Calu3 (cell line): ENCODE measurements around the gene THSD7B. TPM values are rescaled to one million over a fixed set of nuclear protein-coding genes. Genes with fewer than 3 reads are reported as not detected.

Experiments
- BruUV-seq: library from RNA; stranded (reverse); fragments of 400-500 nt; replicated peaks from 2 replicates; lab custom pipeline; 2021; lab: Mats Ljungman, UMichigan
- CTCF ChIA-PET: fragments of 300-600 bp; sonication (Branson Sonifier 250); formaldehyde crosslinking; loops from one replicate; lab custom pipeline; 2022; ENCODE audit warnings: antibody characterized with exemption; lab: Charles Lee
- DNase-seq: peaks from one replicate; pipeline ENCODE4 v3.0.0; 2022
- H3K27ac Mint-ChIP-seq: one replicate; pipeline ENCODE4 v1.8.0; 2022; ENCODE audit warnings: mixed read lengths; ENCODE audit not compliant: unreplicated experiment
- H3K27me3 Mint-ChIP-seq: one replicate; pipeline ENCODE4 v1.8.0; 2022; ENCODE audit warnings: mixed read lengths; ENCODE audit not compliant: unreplicated experiment
- H3K36me3 Mint-ChIP-seq: one replicate; pipeline ENCODE4 v1.8.0; 2022; ENCODE audit warnings: mild to moderate bottlenecking, moderate library complexity, mixed read lengths; ENCODE audit not compliant: insufficient read depth, unreplicated experiment
- H3K4me1 Mint-ChIP-seq: one replicate; pipeline ENCODE4 v1.8.0; 2022; ENCODE audit warnings: mild to moderate bottlenecking, low read depth, mixed read lengths; ENCODE audit not compliant: unreplicated experiment
- H3K4me3 Mint-ChIP-seq: one replicate; pipeline ENCODE4 v1.8.0; 2022; ENCODE audit warnings: mild to moderate bottlenecking, low read depth, moderate library complexity, mixed read lengths; ENCODE audit not compliant: unreplicated experiment
- H3K9me3 Mint-ChIP-seq: one replicate; pipeline ENCODE4 v1.8.0; 2022; ENCODE audit warnings: low read depth, mixed read lengths; ENCODE audit not compliant: unreplicated experiment
- intact Hi-C: fragments of 100-400 bp; cut with micrococcal nuclease; formaldehyde crosslinking; loops from one replicate; pipeline ENCODE4 v1.10.0; 2022; ENCODE audit not compliant: unreplicated experiment
- total RNA-seq: library from RNA; stranded (reverse); gene quantifications from 2 replicates; pipeline ENCODE4 v1.2.3, GENCODE V29; 2022
- TF ChIP-seq, protein P1 (sequence below): fragments of 200-600 bp; IDR thresholded peaks from one replicate; pipeline ENCODE4 v1.8.0; 2022; ENCODE audit warnings: antibody characterized with exemption; ENCODE audit not compliant: unreplicated experiment

The THSD7B gene
- total RNA-seq, 1 experiment from 2014 or later, result not detected

DNA sequence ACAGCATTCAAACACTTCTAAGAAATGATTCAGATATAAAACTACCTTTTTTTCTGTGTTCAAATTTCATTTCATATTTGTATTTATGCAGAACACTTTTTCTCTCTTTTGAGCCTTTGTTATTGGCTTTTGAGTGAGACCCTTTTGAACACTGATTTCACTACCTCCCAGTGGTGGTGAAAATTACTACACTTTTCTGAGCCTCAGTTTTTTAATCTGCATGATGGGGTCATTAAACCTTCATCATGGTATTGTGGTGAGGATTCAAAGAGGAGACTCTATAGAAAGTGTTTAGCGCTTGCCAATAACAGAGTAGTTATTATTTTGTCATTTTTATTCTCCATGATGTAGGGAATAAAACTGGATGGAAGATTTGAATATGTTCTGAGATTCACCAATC is 169.8 kb downstream of the THSD7B start:
- no peak overlapping the region for H3K27ac Mint-ChIP-seq
- DNase-seq, result no peak
- H3K4me1 Mint-ChIP-seq, result no peaks in the 10 kb centered on the region
- TF ChIP-seq, protein P1, sequence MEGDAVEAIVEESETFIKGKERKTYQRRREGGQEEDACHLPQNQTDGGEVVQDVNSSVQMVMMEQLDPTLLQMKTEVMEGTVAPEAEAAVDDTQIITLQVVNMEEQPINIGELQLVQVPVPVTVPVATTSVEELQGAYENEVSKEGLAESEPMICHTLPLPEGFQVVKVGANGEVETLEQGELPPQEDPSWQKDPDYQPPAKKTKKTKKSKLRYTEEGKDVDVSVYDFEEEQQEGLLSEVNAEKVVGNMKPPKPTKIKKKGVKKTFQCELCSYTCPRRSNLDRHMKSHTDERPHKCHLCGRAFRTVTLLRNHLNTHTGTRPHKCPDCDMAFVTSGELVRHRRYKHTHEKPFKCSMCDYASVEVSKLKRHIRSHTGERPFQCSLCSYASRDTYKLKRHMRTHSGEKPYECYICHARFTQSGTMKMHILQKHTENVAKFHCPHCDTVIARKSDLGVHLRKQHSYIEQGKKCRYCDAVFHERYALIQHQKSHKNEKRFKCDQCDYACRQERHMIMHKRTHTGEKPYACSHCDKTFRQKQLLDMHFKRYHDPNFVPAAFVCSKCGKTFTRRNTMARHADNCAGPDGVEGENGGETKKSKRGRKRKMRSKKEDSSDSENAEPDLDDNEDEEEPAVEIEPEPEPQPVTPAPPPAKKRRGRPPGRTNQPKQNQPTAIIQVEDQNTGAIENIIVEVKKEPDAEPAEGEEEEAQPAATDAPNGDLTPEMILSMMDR, result no peak
- CTCF ChIA-PET, result no interaction called here
- H3K9me3 Mint-ChIP-seq, result peaks cover 12% of the 10 kb centered on the region
- H3K4me3 Mint-ChIP-seq, result no peak overlapping the region
- BruUV-seq, result no TSS peak
- H3K36me3 Mint-ChIP-seq, result no peaks in the 10 kb centered on the region
- no peaks in the 10 kb centered on the region for H3K27me3 Mint-ChIP-seq
- intact Hi-C loops, result loop anchor here (10.0 kb wide), 1 partner anchor 530 kb away; no protein-coding TSS in a partner anchor

DNA sequence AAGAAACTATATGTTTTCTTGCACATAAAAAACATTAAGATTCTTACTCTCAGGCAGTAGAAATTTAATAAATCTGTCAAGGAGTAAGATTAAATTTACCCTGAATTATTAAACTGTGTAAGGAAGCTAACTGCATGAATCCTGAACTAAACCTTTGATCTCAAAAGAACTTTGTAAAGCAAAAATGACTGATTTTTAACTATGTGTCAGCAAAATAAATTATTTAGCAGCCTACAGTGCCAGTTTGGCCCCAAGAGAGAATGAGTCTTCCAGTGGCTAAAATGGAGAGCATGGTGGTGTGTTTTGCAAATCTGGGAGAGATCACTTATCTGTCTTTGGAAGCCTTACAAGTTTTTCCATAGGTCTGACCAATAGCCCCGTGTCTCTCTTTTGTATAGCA is 190.7 kb downstream of the THSD7B start:
- no TSS peak for BruUV-seq
- CTCF ChIA-PET, result no interaction called here
- Mint-ChIP-seq H3K4me3 (no peak overlapping the region), H3K27ac (no peak overlapping the region), H3K27me3 (no peaks in the 10 kb centered on the region), H3K4me1 (no peaks in the 10 kb centered on the region), H3K9me3 (peaks cover 2% of the 10 kb centered on the region), H3K36me3 (no peaks in the 10 kb centered on the region)
- intact Hi-C loops, result no loop called here
- no peak for DNase-seq
- TF ChIP-seq, protein P1, result no peak

DNA sequence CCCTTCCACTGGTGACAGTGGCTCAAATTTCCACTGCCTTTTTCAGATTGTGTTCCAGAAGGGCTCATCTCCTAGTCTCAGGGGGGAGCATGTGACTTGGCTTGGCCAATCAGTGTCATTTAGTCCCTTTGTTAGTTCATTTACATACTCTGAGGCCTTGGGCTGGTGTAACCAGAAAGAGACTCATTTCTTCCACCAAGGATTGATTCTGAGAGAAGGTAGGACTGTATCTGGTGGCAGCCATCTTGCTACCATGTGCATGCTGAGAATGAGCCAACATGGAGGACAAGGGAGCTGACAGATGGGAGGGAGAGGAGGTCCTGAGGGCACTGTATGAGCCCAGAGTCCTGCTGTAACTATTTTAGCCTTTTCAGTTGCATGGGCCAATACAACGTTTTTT is 191.7 kb downstream of the THSD7B start:
- H3K4me1 Mint-ChIP-seq, result no peaks in the 10 kb centered on the region
- CTCF ChIA-PET, result no interaction called here
- TF ChIP-seq, protein P1, result no peak
- H3K27ac Mint-ChIP-seq, result no peak overlapping the region
- intact Hi-C loops, result no loop called here
- H3K9me3 Mint-ChIP-seq, result peaks cover 2% of the 10 kb centered on the region
- BruUV-seq, result no TSS peak
- no peaks in the 10 kb centered on the region for H3K36me3 Mint-ChIP-seq
- DNase-seq, result no peak
- H3K4me3 Mint-ChIP-seq, result no peak overlapping the region
- H3K27me3 Mint-ChIP-seq, result no peaks in the 10 kb centered on the region

DNA sequence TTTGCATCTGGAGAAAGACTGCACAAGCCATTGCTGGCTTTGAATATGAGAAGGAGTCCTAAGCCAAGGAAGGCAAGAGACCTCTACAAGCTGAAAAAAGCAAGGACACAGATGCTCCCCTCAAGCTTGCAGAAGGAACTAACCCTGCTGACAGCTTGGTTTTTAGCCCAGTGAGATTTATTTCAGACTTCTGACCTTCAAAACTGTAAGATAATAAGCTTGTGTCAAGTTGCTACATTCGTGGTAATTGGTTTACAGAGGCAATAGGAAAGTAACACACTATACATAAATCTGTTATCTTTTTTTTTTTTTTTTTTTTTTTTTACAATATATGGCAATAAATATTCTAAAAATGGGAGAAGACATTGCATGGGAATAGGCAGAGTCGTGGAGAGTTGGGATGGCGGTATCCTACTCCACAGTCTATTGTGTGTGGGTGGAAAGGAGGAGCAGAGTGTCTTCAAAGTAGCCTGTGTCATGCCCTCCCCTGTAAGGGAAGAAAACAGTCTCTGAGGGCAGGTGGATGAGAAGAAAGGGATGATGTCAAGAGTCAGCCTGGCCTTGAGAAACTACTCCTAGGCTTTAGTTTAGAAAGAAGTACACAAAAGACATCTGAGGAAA is 196.9 kb downstream of the THSD7B start:
- BruUV-seq, result no TSS peak
- DNase-seq, result no peak
- no peak overlapping the region for H3K27ac Mint-ChIP-seq
- CTCF ChIA-PET, result interaction anchor here (0.6 kb wide), 1 partner anchor 77 kb away, joined by 4 read pairs; no protein-coding TSS in a partner anchor
- intact Hi-C loops, result no loop called here
- H3K36me3 Mint-ChIP-seq, result no peaks in the 10 kb centered on the region
- peaks cover 6% of the 10 kb centered on the region for H3K9me3 Mint-ChIP-seq
- no peaks in the 10 kb centered on the region for H3K4me1 Mint-ChIP-seq
- no peaks in the 10 kb centered on the region for H3K27me3 Mint-ChIP-seq
- no peak overlapping the region for H3K4me3 Mint-ChIP-seq
- TF ChIP-seq, protein P1, result no peak
